HG02588 (cell line): ENCODE data around the gene IPO8.
"Not testable (repeated sequence)": the region's sequence is repeated elsewhere in the genome, so short reads cannot be mapped to it uniquely, and the experiment has no call there.

Experiments
- ATAC-seq: cut with Tn5 transposase; IDR thresholded peaks from one replicate; pipeline ENCODE4 v1.9.1; 2021; ENCODE audit warnings: mild to moderate bottlenecking, moderate library complexity; ENCODE audit not compliant: unreplicated experiment

IPO8 gene

GRCh38 chr12:30610718-30611117 is 85.0 kb downstream of the IPO8 start:
- ATAC-seq = no peak

- not testable (repeated sequence) for ATAC-seq
These were observed 85.8 kb downstream of the IPO8 start for GRCh38 chr12:30609819-30610218.

- not testable (repeated sequence) for ATAC-seq
These were observed 91.4 kb downstream of the IPO8 start for GRCh38 chr12:30604302-30604701.

GRCh38 chr12:30603129-30603528 is 92.5 kb downstream of the IPO8 start:
- no peak for ATAC-seq

GRCh38 chr12:30602678-30603077 is 93.0 kb downstream of the IPO8 start:
- no peak for ATAC-seq

GRCh38 chr12:30599608-30600007 is 96.1 kb downstream of the IPO8 start:
- no peak for ATAC-seq

GRCh38 chr12:30598889-30599288 is 96.8 kb downstream of the IPO8 start:
- no peak for ATAC-seq

- no peak for ATAC-seq
These were observed 99.9 kb downstream of the IPO8 start for GRCh38 chr12:30595742-30596141.

GRCh38 chr12:30594509-30594908 is 101.2 kb downstream of the IPO8 start:
- ATAC-seq = no peak

- ATAC-seq = not testable (repeated sequence)
These were observed 107.1 kb downstream of the IPO8 start for GRCh38 chr12:30588572-30588971.

GRCh38 chr12:30587782-30588181 is 107.9 kb downstream of the IPO8 start:
- ATAC-seq = no peak

- no peak for ATAC-seq
These were observed 109.8 kb downstream of the IPO8 start for GRCh38 chr12:30585877-30586276.

GRCh38 chr12:30582943-30583342 is 112.7 kb downstream of the IPO8 start:
- no peak for ATAC-seq

- no peak for ATAC-seq
These were observed 115.3 kb downstream of the IPO8 start for GRCh38 chr12:30580344-30580743.
